Skin epidermis (tissue), 12 donors: ENCODE results near the gene DHX29.

Experiments
- H3K27ac ChIP-seq, 21 experiments: fragments of 200-600 bp; sonication (generic) in 11 of 21; one replicate each; pipeline ENCODE4 v1.5.0; 2020; ENCODE audit warnings: mild to moderate bottlenecking in 3 of 21, inconsistent platforms in 2 of 21, moderate library complexity in 2 of 21
- H3K4me3 ChIP-seq, 7 experiments: fragments of 200-600 bp; sonication (generic) in 2 of 7; one replicate each; pipeline ENCODE4 v1.5.0; 2020; ENCODE audit warnings: inconsistent platforms in 2 of 7, mild to moderate bottlenecking in 2 of 7, moderate library complexity in 1 of 7

The DHX29 gene

GRCh38 chr5:55241746-55242145 lies 65.7 kb downstream of the DHX29 start:
- no peak overlapping the region for H3K4me3 ChIP-seq
- H3K27ac ChIP-seq: no peak overlapping the region

GRCh38 chr5:55236800-55237199 lies 70.7 kb downstream of the DHX29 start:
- no peak overlapping the region for H3K4me3 ChIP-seq
- no peak overlapping the region for H3K27ac ChIP-seq

GRCh38 chr5:55234121-55234700 lies 73.3 kb downstream of the DHX29 start:
- Histone ChIP-seq H3K4me3 (peak overlapping the region; percentile 49 to 76 (median 55)), H3K27ac (no peak overlapping the region)

GRCh38 chr5:55232985-55233928 lies 74.2 kb downstream of the DHX29 start, which contains the start of gene CCNO:
TSS of gene CCNO (minus strand) at chr5:55233608. CDS start at chr5:55233523, 85 bp downstream.
- Histone ChIP-seq H3K27ac (peak within 1 kb of the TSS in 10 of 21 experiments; percentile 5 to 77 (median 62)), H3K4me3 (peak within 1 kb of the TSS; percentile 49 to 76 (median 55))

- Histone ChIP-seq H3K27ac (peak overlapping the region in 10 of 21 experiments; percentile 5 to 77 (median 62)), H3K4me3 (peak overlapping the region; percentile 49 to 76 (median 55))
Observed at GRCh38 chr5:55232271-55232984, 75.1 kb downstream of the DHX29 start.

GRCh38 chr5:55231919-55232270 lies 75.6 kb downstream of the DHX29 start:
- peak overlapping the region; percentile 49 to 76 (median 55) for H3K4me3 ChIP-seq
- H3K27ac ChIP-seq: peak overlapping the region in 3 of 21 experiments; percentile 61 to 77 (median 73)

- no peak overlapping the region for H3K27ac ChIP-seq
- H3K4me3 ChIP-seq: peak overlapping the region in 6 of 7 experiments; percentile 49 to 76 (median 58)
Observed at GRCh38 chr5:55231029-55231918, 76.2 kb downstream of the DHX29 start.

- H3K27ac ChIP-seq: no peak overlapping the region
- H3K4me3 ChIP-seq: no peak overlapping the region
Observed at GRCh38 chr5:55230086-55230629, 77.3 kb downstream of the DHX29 start.

- Histone ChIP-seq H3K4me3 (peak overlapping the region in 6 of 7 experiments; percentile 6 to 49 (median 34)), H3K27ac (no peak overlapping the region)
Observed at GRCh38 chr5:55227664-55228430, 79.6 kb downstream of the DHX29 start.

- H3K4me3 ChIP-seq: peak within 1 kb of the TSS; percentile 6 to 49 (median 37)
- H3K27ac ChIP-seq: no peak within 1 kb of the TSS
Observed at GRCh38 chr5:55226934-55227663, 80.4 kb downstream of the DHX29 start, which contains the start of gene MCIDAS. TSS of gene MCIDAS (minus strand) at chr5:55227315. CDS start at chr5:55227138, 177 bp downstream.

GRCh38 chr5:55226027-55226933 lies 81.2 kb downstream of the DHX29 start:
- Histone ChIP-seq H3K27ac (no peak overlapping the region), H3K4me3 (peak overlapping the region; percentile 6 to 49 (median 37))

GRCh38 chr5:55225346-55225745 lies 82.1 kb downstream of the DHX29 start:
- no peak overlapping the region for H3K4me3 ChIP-seq
- no peak overlapping the region for H3K27ac ChIP-seq

GRCh38 chr5:55223812-55224240 lies 83.7 kb downstream of the DHX29 start:
- H3K4me3 ChIP-seq: no peak overlapping the region

GRCh38 chr5:55222985-55223811 lies 84.3 kb downstream of the DHX29 start:
- Histone ChIP-seq H3K27ac (no peak overlapping the region), H3K4me3 (no peak overlapping the region)

More at GRCh38 chr5:55223812-55224240, 83.7 kb downstream of the DHX29 start:
- H3K27ac ChIP-seq: no peak overlapping the region
